Measurements from ENCODE around the gene POLD3. TPM values are rescaled to one million over a fixed set of nuclear protein-coding genes. Genes with fewer than 3 reads are reported as not detected.

Gene POLD3
- total RNA-seq, 1 donor from 2014 or later = 16.7 TPM

- DNase-seq (ENCODE audit: low read depth) = no peak
- H3K4me3 ChIP-seq (ENCODE audit: low read depth, low read length) = no peak overlapping the region
- TF ChIP-seq CTCF (conservative IDR thresholded peaks at IDR 0.05; ENCODE audit: low read depth, low read length) = no peak
These were observed 11.9 kb downstream of the POLD3 start for GRCh38 chr11:74604311-74604710.

- H3K4me3 ChIP-seq (ENCODE audit: low read depth, low read length) = no peak overlapping the region
- no peak for DNase-seq (ENCODE audit: low read depth)
- TF ChIP-seq CTCF (conservative IDR thresholded peaks at IDR 0.05; ENCODE audit: low read depth, low read length) = no peak
These were observed 13.0 kb downstream of the POLD3 start for GRCh38 chr11:74605403-74605802.

DNA sequence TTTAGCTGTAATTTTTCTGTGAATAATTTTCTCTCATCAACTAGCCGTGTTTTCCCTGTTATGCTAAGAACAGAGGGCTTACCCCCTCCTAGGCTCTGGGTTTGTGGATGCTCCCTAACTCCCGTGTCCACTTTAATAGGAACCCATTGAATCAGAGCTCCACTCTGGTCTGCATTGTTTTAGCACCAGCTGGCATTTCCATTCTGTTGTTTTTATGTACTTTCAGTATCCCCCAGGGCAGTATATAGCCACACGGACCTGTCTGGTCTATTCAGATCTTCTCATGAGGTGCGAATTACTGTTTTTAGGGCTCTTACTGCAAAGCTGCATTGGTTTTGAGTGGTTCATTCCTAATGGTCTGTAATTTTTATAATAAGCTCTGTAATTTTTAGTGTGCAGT is 16.0 kb downstream of the POLD3 start:
- TF ChIP-seq CTCF (conservative IDR thresholded peaks at IDR 0.05; ENCODE audit: low read depth, low read length) = no peak
- DNase-seq (ENCODE audit: low read depth) = no peak
- no peak overlapping the region for H3K4me3 ChIP-seq (ENCODE audit: low read depth, low read length)

DNA sequence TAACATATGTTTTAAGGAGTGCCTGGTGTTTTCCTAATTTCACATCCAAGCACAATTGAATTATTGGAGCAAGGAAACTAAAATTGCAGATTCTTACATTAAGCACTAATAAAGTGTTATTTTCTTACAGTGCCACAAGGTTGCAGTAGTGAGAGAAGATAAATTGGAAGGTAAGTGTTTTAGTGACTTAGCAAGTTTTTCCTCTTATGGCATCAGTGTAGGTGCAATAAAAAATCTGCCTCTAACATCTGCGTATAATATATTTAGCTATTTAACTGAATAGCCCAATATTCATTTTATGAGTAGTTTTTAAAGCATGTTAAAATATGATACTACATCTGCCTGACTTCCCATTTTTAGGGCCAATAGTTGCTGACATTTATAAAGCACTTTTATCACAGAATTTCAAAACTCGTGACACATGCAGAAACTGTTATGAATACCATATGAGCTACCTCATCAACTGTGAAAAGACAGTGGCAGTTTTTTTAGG is 19.0 kb downstream of the POLD3 start:
- no peak for DNase-seq (ENCODE audit: low read depth)
- no peak overlapping the region for H3K4me3 ChIP-seq (ENCODE audit: low read depth, low read length)
- TF ChIP-seq CTCF (conservative IDR thresholded peaks at IDR 0.05; ENCODE audit: low read depth, low read length) = peak; percentile 53

GRCh38 chr11:74612877-74613276 is 20.5 kb downstream of the POLD3 start:
- DNase-seq (ENCODE audit: low read depth) = no peak
- TF ChIP-seq CTCF (conservative IDR thresholded peaks at IDR 0.05; ENCODE audit: low read depth, low read length) = no peak
- no peak overlapping the region for H3K4me3 ChIP-seq (ENCODE audit: low read depth, low read length)

DNA sequence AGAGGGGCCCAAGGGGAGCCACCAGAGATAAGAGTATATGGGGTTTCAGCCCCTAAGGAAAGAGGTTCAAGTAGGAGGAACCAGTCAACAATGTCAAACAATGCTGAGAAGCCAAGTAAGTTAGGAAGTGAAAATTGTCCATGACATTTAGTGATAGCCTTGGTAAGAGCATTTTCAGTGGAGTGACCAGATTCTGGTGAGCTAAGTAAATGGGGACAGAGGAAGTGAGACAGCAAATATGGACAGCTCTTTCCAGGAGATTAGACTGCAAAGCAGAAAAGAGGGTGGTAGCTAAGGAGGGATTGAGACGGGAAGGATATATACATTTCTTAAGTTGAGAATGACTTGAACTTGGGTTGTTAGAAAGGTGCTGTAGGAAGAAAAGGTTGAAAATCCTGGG is 22.9 kb downstream of the POLD3 start:
- TF ChIP-seq CTCF (conservative IDR thresholded peaks at IDR 0.05; ENCODE audit: low read depth, low read length) = no peak
- no peak overlapping the region for H3K4me3 ChIP-seq (ENCODE audit: low read depth, low read length)
- DNase-seq (ENCODE audit: low read depth) = no peak

DNA sequence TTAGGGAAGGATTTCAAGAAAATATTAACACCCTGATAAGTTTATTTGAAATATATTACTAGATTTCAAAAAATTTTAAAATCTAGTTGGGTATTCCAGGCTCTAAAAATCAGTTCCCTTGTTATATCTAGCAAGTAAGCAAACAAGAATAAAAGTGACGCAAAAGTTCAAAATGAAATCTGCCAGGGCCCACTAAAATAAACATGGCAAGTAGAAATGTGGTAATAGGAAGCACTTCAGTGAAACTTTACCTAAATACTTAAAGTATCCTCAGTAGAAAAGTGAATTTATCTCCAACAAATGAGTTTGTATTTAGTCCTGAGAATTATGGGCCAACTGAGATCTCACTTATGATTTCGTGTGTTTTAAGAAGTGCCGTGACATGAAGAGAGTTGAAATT is 23.6 kb downstream of the POLD3 start:
- no peak for TF ChIP-seq CTCF (conservative IDR thresholded peaks at IDR 0.05; ENCODE audit: low read depth, low read length)
- H3K4me3 ChIP-seq (ENCODE audit: low read depth, low read length) = no peak overlapping the region
- no peak for DNase-seq (ENCODE audit: low read depth)
